Nephron progenitor cell (in vitro differentiated cells): ENCODE data around the gene ZNF213.
A peak's percentile ranks its signal among the peaks of the same experiment; 100 is the strongest.

Experiments used
- DNase-seq: peaks from one replicate; pipeline ENCODE4 v3.0.0; 2021
- H3K27ac Mint-ChIP-seq: 2 replicates; pipeline ENCODE4 v1.8.0; 2021; ENCODE audit warnings: mild to moderate bottlenecking, moderate library complexity, mixed read lengths
- H3K27me3 Mint-ChIP-seq: 2 replicates; pipeline ENCODE4 v1.8.0; 2021; ENCODE audit warnings: mild to moderate bottlenecking, low read depth, mixed read lengths; ENCODE audit not compliant: poor library complexity
- H3K36me3 Mint-ChIP-seq: 2 replicates; pipeline ENCODE4 v1.8.0; 2021; ENCODE audit warnings: low read depth, mixed read lengths
- H3K4me1 Mint-ChIP-seq: 2 replicates; pipeline ENCODE4 v1.8.0; 2021; ENCODE audit warnings: mixed read lengths
- H3K4me3 Mint-ChIP-seq: 2 replicates; pipeline ENCODE4 v1.8.0; 2021; ENCODE audit warnings: mild to moderate bottlenecking, moderate library complexity, mixed read lengths
- H3K9me3 Mint-ChIP-seq: 2 replicates; pipeline ENCODE4 v1.8.0; 2021; ENCODE audit warnings: mild to moderate bottlenecking, moderate library complexity, mixed read lengths
- TF ChIP-seq, protein P1 (sequence below): fragments of 200-600 bp; sonication (generic); IDR thresholded peaks from 2 replicates; pipeline ENCODE4 v1.5.0; 2021; ENCODE audit warnings: antibody characterized with exemption

Gene ZNF213

DNA sequence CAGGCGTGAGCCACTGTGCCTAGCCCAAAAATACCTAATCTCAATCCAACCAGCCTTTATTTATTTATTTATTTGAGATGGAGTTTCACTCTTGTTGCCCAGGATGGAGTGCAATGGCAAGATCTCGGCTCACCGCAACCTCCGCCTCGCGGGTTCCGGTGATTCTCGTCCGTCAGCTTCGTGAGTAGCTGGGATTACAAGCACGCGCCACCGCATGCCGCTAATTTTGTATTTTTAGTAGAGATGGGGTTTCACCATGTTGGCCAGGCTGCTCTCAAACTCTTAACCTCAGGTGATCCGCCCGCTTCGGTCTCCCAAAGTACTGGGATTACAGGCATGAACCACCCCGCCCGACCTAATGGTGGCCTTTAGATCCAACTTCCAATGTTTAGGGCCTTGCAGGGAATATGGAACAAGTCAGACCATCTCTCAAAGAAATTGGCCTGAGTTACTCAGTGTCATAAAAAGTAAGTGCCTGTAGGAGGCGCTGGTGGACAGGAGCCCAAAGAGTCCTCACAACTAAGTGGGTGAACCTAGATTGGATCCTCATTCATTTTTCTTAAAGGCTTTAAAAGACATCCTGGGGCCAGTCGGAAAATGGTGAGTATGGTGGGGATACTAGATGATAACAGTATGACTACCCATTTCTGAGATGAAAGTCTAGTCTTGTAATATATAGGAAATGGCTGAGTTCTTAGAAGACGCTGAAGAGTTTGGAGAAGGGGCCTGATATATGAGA, 40.4 kb upstream of the ZNF213 start:
- peaks cover 31% of the 10 kb centered on the region for H3K27me3 Mint-ChIP-seq
- TF ChIP-seq, protein P1, sequence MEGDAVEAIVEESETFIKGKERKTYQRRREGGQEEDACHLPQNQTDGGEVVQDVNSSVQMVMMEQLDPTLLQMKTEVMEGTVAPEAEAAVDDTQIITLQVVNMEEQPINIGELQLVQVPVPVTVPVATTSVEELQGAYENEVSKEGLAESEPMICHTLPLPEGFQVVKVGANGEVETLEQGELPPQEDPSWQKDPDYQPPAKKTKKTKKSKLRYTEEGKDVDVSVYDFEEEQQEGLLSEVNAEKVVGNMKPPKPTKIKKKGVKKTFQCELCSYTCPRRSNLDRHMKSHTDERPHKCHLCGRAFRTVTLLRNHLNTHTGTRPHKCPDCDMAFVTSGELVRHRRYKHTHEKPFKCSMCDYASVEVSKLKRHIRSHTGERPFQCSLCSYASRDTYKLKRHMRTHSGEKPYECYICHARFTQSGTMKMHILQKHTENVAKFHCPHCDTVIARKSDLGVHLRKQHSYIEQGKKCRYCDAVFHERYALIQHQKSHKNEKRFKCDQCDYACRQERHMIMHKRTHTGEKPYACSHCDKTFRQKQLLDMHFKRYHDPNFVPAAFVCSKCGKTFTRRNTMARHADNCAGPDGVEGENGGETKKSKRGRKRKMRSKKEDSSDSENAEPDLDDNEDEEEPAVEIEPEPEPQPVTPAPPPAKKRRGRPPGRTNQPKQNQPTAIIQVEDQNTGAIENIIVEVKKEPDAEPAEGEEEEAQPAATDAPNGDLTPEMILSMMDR, result peak; percentile 12
- peaks cover 52% of the 10 kb centered on the region for H3K4me1 Mint-ChIP-seq
- H3K4me3 Mint-ChIP-seq, result no peak overlapping the region
- H3K9me3 Mint-ChIP-seq, result no peaks in the 10 kb centered on the region
- no peak overlapping the region for H3K27ac Mint-ChIP-seq
- no peak for DNase-seq
- no peaks in the 10 kb centered on the region for H3K36me3 Mint-ChIP-seq

DNA sequence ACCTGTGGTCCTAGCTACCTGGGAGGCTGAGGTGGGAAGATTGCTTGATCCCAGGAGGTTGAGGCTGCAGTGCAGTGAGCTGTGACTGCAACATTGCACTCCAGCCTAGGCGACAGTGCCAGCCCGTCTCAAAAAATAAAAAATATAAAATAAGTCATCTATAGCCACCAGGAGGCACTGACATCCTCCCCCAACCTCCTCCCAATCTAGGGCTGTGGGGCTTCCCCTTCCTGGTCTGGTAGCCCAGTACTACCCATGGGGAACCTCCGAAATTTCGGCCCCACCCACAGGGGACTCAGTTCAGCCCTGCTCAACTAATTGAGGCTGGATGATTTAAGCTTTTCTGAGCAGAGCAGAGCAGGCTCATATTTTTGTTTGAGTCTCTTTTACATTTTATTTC, 39.0 kb upstream of the ZNF213 start:
- Mint-ChIP-seq H3K27me3 (peaks cover 42% of the 10 kb centered on the region), H3K4me1 (peaks cover 57% of the 10 kb centered on the region), H3K36me3 (no peaks in the 10 kb centered on the region), H3K9me3 (no peaks in the 10 kb centered on the region), H3K4me3 (no peak overlapping the region), H3K27ac (no peak overlapping the region)
- TF ChIP-seq, protein P1, result no peak
- no peak for DNase-seq

DNA sequence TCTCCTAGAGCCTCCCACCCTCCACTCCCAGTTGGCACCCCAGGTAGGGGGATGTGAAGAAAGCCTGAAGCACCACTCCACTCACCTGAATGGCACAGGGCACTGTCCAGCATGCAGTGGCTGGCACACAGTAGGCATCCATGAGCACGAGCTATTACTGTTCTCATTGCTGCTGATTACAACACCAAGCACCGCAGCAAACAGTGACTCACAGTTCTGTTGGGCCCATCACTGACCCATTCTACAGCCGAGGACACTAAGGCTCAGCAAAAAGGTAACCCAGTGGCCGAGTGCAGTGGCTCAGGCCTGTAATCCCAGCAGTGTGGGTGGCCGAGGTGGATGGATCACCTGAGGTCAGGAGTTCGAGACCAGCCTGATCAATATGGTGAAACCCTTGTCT, 38.5 kb upstream of the ZNF213 start:
- Mint-ChIP-seq H3K36me3 (no peaks in the 10 kb centered on the region), H3K4me3 (no peak overlapping the region), H3K4me1 (peaks cover 59% of the 10 kb centered on the region), H3K9me3 (no peaks in the 10 kb centered on the region), H3K27me3 (peaks cover 47% of the 10 kb centered on the region), H3K27ac (no peak overlapping the region)
- DNase-seq, result no peak
- TF ChIP-seq, protein P1, result no peak

DNA sequence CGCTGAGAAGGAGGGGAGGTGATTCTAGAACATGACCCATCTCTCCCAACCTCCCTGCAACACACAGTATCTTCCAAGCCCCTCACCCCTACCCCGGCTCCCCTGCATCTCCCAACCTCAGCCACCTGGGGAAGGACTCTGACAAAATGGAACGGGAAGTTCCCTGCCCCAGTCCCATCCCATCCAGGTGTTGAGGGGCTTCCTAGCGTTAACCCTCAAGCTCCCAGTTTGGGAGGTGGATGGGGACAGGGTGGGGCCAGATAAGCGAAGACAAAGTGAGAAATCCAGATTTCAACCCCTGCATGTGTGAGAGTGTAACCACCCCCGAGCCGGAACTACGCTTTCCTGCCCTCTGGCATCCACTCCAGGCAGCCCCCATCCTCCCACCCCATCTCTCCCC, 37.6 kb upstream of the ZNF213 start:
- Mint-ChIP-seq H3K4me3 (peak overlapping the region; percentile 64), H3K27me3 (peaks cover 48% of the 10 kb centered on the region), H3K9me3 (no peaks in the 10 kb centered on the region), H3K36me3 (no peaks in the 10 kb centered on the region), H3K4me1 (peaks cover 58% of the 10 kb centered on the region), H3K27ac (peak overlapping the region; percentile 69)
- TF ChIP-seq, protein P1, result no peak
- peak; percentile 37 for DNase-seq

DNA sequence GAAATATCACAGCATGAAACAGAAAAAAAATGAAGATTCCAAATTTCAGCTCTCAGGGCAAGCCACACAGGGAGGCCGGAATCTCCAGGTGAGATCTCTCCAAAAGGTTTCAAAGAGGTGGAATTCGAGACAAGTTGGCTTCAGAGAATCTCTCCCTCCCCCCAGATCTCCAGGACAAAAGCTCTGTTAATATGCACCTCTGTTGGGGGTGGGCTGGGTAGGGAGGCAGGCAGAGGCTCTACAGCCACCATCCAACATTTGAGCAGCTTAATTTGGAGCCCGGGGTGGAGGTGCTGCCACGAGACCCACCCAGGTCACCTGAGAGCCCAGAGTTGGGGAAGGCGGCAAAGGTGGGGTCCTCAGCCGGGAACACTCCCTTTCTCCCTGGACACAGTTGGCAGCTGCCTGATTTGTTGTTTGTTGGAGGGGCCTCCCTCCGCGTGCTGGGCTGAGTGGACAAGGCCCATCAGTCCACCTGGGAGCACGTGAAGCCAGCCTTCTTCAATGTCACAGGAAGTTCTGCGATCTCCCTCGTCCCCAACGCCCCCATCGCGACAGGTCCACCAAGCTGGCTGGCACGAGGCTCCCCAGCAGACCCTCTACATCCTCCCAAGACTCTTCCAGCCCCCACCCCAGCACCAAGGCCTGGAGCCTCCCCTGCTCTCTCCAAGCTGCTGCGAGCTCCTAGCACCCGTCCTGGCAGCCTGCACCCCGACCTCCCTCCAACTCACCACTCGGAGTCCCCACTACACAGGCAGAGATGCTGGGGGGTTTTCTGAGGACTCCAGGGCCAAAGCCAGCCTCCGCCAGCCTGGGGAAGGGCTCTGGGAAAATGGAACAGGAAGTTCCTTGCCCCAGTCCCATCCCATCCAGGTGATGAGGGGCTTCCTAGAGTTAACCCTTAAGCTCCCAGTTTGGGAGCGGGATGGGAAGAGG, 36.1 kb upstream of the ZNF213 start, which contains the start of gene ZSCAN10:
TSS of gene ZSCAN10 (minus strand) at position 836 of the 936 bp plus-strand sequence. CDS start 6,357 bp downstream, outside the sequence.
- H3K9me3 Mint-ChIP-seq, result no peaks in the 10 kb centered on the region
- H3K36me3 Mint-ChIP-seq, result no peaks in the 10 kb centered on the region
- peaks cover 58% of the 10 kb centered on the region for H3K27me3 Mint-ChIP-seq
- peaks cover 59% of the 10 kb centered on the region for H3K4me1 Mint-ChIP-seq
- H3K4me3 Mint-ChIP-seq, result peak within 1 kb of the TSS; percentile 84
- no peak within 1 kb of the TSS for H3K27ac Mint-ChIP-seq
- TF ChIP-seq, protein P1, result no peak
- DNase-seq, result no peak
